Stimulated activated CD4-positive, alpha-beta T cell treated with anti-CD3 and anti-CD28 coated beads, Interleukin-12 subunit alpha, Interleukin-12 subunit beta, amount 100 ng/mL, for 4 hours (primary cell): ENCODE data around the gene PHF2.

Experiments
- DNase-seq: peaks from one replicate; pipeline ENCODE4 v3.0.0-alpha.2; 2020

PHF2 gene

GRCh38 chr9:93682155-93682968, 106.0 kb downstream of the PHF2 start:
- DNase-seq, result peak; percentile 64

- no peak for DNase-seq
These were observed 107.1 kb downstream of the PHF2 start for GRCh38 chr9:93683331-93684134.

GRCh38 chr9:93684161-93684765, 107.9 kb downstream of the PHF2 start:
- DNase-seq, result no peak

GRCh38 chr9:93684806-93685543, 108.6 kb downstream of the PHF2 start:
- DNase-seq, result no peak

GRCh38 chr9:93686127-93686879, 109.9 kb downstream of the PHF2 start:
- no peak for DNase-seq

- no peak for DNase-seq
These were observed 110.5 kb downstream of the PHF2 start for GRCh38 chr9:93686880-93687236.

GRCh38 chr9:93690618-93691017, 114.2 kb downstream of the PHF2 start:
- DNase-seq, result no peak

GRCh38 chr9:93693129-93693528, 116.7 kb downstream of the PHF2 start:
- no peak for DNase-seq

GRCh38 chr9:93697352-93698139, 121.2 kb downstream of the PHF2 start:
- DNase-seq, result no peak

GRCh38 chr9:93698140-93698908, 121.9 kb downstream of the PHF2 start:
- no peak for DNase-seq

GRCh38 chr9:93699650-93700049, 123.3 kb downstream of the PHF2 start:
- DNase-seq, result no peak

GRCh38 chr9:93701494-93702218, 125.3 kb downstream of the PHF2 start:
- no peak for DNase-seq

- no peak for DNase-seq
These were observed 125.9 kb downstream of the PHF2 start for GRCh38 chr9:93702261-93702660.

GRCh38 chr9:93708289-93708986, 132.1 kb downstream of the PHF2 start:
- DNase-seq, result no peak

- DNase-seq, result no peak
These were observed 132.6 kb downstream of the PHF2 start for GRCh38 chr9:93708987-93709302.

- no peak for DNase-seq
These were observed 133.4 kb downstream of the PHF2 start for GRCh38 chr9:93709600-93710369.

GRCh38 chr9:93710370-93710723, 134.0 kb downstream of the PHF2 start:
- DNase-seq, result no peak

GRCh38 chr9:93711002-93711401, 134.6 kb downstream of the PHF2 start:
- DNase-seq, result no peak

GRCh38 chr9:93712896-93713295, 136.5 kb downstream of the PHF2 start:
- no peak for DNase-seq
